Neuron (in vitro differentiated cells): ENCODE data around the gene STAG2.
"Not testable (repeated sequence)": the region's sequence is repeated elsewhere in the genome, so short reads cannot be mapped to it uniquely, and the experiment has no call there.

Source experiments
- H2AFZ ChIP-seq: one replicate; pipeline ENCODE4 v1.6.1; 2013; ENCODE audit warnings: low read depth, mild to moderate bottlenecking, inconsistent platforms, low read length, moderate library complexity
- H3K27me3 ChIP-seq: one replicate; pipeline ENCODE4 v1.6.1; 2013; ENCODE audit warnings: low read length; ENCODE audit not compliant: insufficient read depth
- H3K36me3 ChIP-seq: one replicate; pipeline ENCODE4 v1.6.1; 2013; ENCODE audit warnings: low read length; ENCODE audit not compliant: insufficient read depth
- H3K4me1 ChIP-seq: one replicate; pipeline ENCODE4 v1.6.1; 2013; ENCODE audit warnings: low read length; ENCODE audit not compliant: insufficient read depth
- H3K4me3 ChIP-seq: 2 replicates; pipeline ENCODE4 v1.5.1; 2013; ENCODE audit warnings: mild to moderate bottlenecking, low read length, moderate library complexity
- H3K9me3 ChIP-seq: one replicate; pipeline ENCODE4 v1.6.1; 2013; ENCODE audit warnings: low read length

The STAG2 gene

DNA sequence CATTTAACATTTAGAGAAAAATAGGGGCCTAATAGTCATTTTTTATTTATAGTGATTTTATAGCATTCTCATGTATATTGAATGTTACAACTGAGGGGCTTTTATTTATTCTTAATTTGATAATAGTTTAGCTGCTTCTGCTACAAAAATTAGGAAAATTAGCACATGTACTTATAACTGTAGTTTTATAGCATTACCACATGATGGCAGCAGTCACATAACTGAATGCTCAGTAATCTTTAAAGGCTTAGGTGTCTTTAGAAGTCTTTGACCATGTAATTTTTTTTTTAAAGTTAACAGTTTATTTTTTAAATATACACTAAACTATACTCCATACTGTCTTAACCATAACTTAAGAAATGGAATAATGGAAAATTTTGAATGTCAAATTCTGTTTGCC is 136.6 kb downstream of the STAG2 start:
- H3K27me3 ChIP-seq = no peaks in the 10 kb centered on the region
- no peak overlapping the region for H2AFZ ChIP-seq
- H3K4me3 ChIP-seq = no peak overlapping the region
- H3K9me3 ChIP-seq = no peaks in the 10 kb centered on the region
- H3K36me3 ChIP-seq = peaks cover 30% of the 10 kb centered on the region
- no peaks in the 10 kb centered on the region for H3K4me1 ChIP-seq

- Histone ChIP-seq H3K36me3 (peaks cover 9% of the 10 kb centered on the region), H3K9me3 (no peaks in the 10 kb centered on the region), H2AFZ (no peak overlapping the region), H3K4me1 (no peaks in the 10 kb centered on the region), H3K27me3 (no peaks in the 10 kb centered on the region), H3K4me3 (no peak overlapping the region)
Observed at GRCh38 chrX:124103966-124104365, 142.5 kb downstream of the STAG2 start.

- not testable (repeated sequence) for H3K9me3 ChIP-seq, H3K4me1 ChIP-seq, H3K27me3 ChIP-seq, H3K36me3 ChIP-seq, H2AFZ ChIP-seq, H3K4me3 ChIP-seq
Observed at GRCh38 chrX:124104512-124104911, 143.0 kb downstream of the STAG2 start.

DNA sequence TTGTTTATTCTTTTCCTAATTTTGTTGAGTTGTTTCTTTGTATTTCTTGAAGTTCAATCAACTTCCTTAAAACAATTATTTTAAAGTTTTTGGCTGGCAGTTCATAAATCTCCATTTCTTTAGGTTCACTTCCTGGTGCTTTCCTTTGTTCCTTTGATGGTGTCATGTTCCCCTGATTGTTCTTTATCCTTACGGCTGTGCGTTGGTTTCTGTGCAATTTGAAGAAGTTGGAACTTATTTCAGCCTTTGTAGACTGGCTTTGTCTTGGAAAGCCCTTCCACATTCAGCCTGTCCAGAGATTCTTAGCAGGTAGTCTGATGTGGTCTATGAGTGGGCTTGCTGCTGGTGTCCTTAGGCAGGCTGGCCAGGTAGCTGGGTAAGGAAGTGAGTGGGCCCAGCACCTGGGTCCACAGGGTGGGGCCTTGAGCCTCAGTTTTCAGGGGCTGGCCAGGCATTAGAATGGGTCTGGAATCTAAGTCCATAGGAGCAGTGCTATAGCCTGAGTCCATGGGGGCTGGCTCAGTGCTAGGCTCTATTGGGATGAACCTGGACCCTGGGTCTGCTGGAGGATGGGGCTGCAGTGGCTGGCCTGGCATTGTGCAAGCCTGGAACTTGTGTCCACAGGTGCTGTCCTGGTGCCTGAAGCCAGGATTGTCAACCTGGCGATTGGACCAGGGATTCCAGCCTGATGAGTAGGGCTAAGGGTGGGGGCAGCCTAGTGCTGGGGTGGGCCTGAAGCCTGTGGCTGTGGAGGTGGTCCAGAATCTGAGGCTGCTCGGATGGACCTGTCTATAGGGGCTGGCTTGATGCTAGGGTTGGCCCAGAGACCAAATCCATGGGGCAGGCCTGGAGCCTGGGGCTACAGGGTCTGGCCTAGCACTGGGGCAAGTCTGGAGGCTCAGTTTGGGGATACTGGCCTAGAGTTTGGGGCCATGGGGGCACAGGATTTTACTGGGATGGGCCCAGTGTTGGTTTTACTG is 152.4 kb downstream of the STAG2 start:
- H3K4me1 ChIP-seq = no peaks in the 10 kb centered on the region
- H3K9me3 ChIP-seq = no peaks in the 10 kb centered on the region
- no peaks in the 10 kb centered on the region for H3K36me3 ChIP-seq
- no peaks in the 10 kb centered on the region for H3K27me3 ChIP-seq
- no peak overlapping the region for H3K4me3 ChIP-seq
- H2AFZ ChIP-seq = no peak overlapping the region

DNA sequence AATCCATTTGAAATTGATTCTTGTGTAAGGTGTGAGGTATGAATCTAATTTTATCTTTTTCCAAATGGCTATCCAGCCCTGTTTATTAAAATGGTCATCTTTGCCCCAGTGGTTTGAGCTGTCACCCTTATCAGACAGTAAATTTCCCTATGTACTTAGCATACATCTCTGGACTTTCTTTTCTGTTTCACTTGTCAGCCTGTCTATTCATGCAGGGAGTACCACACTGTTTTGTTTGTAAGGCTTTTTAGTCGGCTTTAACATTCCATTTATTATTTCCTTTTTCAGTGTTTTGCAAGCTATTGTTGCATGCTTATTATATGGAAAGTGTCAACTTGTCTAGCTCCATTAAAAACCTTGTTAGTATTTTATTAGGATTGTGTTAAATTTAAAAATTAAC is 155.8 kb downstream of the STAG2 start:
- Histone ChIP-seq H3K9me3 (no peaks in the 10 kb centered on the region), H3K36me3 (no peaks in the 10 kb centered on the region), H3K27me3 (no peaks in the 10 kb centered on the region), H2AFZ (no peak overlapping the region), H3K4me3 (no peak overlapping the region), H3K4me1 (peaks cover 6% of the 10 kb centered on the region)

DNA sequence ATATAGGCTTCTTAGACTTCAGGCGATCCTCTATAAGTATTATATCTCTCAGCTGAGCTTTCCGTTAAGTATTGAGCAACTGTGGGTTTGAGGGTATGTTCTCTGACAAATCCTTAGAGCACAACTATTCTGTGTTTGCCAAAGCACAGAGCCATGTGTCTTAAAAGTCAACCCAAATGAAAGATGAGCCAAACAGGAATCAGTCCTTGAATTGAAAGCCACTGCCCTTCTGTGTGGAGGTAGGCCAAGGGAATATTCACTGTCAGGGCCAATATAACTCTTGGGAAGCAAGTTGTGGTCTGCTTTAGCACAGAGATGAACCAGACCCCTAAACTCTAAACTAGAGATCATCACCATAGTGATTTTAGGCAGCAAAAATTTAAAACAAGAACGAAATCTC is 164.0 kb downstream of the STAG2 start:
- Histone ChIP-seq H3K4me3 (no peak overlapping the region), H3K36me3 (no peaks in the 10 kb centered on the region)

DNA sequence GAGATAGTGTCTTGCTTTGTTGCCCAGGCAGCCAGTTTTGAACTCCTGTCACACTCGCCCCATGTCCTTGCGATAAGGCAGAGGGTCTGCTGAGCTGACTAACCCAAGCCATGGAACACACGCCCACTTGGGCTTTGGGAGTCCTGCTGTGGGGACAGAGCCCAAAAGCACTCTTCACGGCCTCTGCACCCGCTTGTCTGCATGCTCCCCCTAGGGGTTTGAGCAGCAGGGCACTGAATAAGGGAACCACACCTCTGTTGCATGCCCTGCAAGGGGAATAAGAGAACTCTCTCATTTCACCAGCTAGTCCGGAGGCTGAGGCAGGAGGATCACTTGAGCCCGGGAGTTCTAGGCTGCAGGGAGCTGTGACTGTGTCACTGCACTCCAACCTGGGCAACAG is 166.0 kb downstream of the STAG2 start:
- no peaks in the 10 kb centered on the region for H3K4me1 ChIP-seq
- no peaks in the 10 kb centered on the region for H3K9me3 ChIP-seq
- H3K27me3 ChIP-seq = no peaks in the 10 kb centered on the region
- no peak overlapping the region for H3K4me3 ChIP-seq
- no peaks in the 10 kb centered on the region for H3K36me3 ChIP-seq
- no peak overlapping the region for H2AFZ ChIP-seq

More for the DNA sequence above, 164.0 kb downstream of the STAG2 start:
- H3K9me3 ChIP-seq = no peaks in the 10 kb centered on the region
- H2AFZ ChIP-seq = no peak overlapping the region
- no peaks in the 10 kb centered on the region for H3K27me3 ChIP-seq
- peaks cover 6% of the 10 kb centered on the region for H3K4me1 ChIP-seq

GRCh38 chrX:124132437-124132836 is 170.9 kb downstream of the STAG2 start:
- H3K9me3 ChIP-seq, H3K27me3 ChIP-seq, H3K4me1 ChIP-seq, H2AFZ ChIP-seq, H3K36me3 ChIP-seq, H3K4me3 ChIP-seq: not testable (repeated sequence)

DNA sequence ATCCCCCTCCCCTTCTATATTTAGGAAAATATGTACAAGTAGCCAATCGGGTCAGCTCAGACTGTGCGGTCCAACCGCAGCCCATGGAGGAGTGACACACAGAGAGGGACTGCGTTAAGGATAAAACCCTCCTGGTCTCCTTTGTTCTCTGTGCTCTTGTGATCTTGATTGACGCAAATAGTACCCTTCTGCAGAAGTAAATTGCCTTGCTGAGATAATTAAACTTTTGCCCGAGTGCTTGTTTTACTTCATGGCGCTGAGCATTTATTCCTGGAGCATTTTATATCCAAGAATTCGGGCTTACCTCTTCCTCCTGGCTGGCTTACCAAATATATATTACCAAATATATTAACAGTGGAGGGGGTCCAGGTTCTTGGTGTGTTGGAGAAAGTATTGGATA is 184.2 kb downstream of the STAG2 start:
- H3K36me3 ChIP-seq = no peaks in the 10 kb centered on the region
- no peaks in the 10 kb centered on the region for H3K4me1 ChIP-seq
- no peaks in the 10 kb centered on the region for H3K27me3 ChIP-seq
- no peak overlapping the region for H2AFZ ChIP-seq
- peaks cover 2% of the 10 kb centered on the region for H3K9me3 ChIP-seq
- no peak overlapping the region for H3K4me3 ChIP-seq

DNA sequence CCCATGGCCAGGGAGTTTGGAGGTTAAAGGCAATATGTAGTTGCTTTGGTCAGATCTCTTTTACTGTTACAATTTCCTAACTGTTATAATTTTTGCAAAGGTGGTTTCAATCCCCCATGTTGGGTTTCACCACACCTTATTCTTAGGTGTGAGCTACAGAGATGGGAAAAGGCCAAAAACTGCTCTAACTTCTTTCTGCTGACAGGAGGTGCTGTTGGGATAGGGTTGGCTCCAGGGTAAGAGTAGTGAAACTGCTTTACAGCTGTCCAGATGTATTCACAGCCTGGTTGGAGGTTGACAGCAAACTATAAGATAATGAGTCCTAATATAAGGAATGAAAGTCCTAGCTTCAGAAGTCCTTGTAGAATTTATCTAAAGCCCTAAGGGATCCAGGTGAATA is 189.7 kb downstream of the STAG2 start:
- Histone ChIP-seq H3K9me3 (no peaks in the 10 kb centered on the region), H3K4me3 (no peak overlapping the region), H2AFZ (no peak overlapping the region), H3K4me1 (no peaks in the 10 kb centered on the region), H3K27me3 (no peaks in the 10 kb centered on the region), H3K36me3 (no peaks in the 10 kb centered on the region)
